NK-92 (cell line): ENCODE measurements around the gene EDN1.
"Not testable (repeated sequence)": the region's sequence is repeated elsewhere in the genome, so short reads cannot be mapped to it uniquely, and the experiment has no call there.

Experiments
- DNase-seq: peaks from one replicate; lab custom pipeline; 2025; ENCODE audit not compliant: unreplicated experiment; lab: John Stamatoyannopoulos, UW

Gene EDN1

DNA sequence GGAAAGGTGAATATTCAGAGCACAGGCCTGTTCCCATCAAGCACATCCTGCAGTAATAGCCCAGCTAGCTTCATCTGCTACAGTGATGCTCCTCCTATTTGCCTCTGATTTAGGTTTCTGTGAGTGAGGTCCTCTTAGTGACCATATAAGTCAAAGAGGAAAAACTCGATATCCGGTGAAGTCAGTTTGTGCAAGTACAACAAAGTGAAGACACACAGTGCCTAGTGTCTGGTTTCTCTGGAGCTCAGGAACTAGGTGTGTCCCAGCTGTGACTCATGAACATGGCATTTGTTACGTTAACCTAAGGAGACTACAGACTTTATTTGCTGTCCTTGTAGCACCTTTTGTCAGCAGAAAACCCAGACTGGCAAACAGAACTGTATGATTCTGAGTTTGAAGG lies 33.9 kb downstream of the EDN1 start:
- no peak for DNase-seq

DNA sequence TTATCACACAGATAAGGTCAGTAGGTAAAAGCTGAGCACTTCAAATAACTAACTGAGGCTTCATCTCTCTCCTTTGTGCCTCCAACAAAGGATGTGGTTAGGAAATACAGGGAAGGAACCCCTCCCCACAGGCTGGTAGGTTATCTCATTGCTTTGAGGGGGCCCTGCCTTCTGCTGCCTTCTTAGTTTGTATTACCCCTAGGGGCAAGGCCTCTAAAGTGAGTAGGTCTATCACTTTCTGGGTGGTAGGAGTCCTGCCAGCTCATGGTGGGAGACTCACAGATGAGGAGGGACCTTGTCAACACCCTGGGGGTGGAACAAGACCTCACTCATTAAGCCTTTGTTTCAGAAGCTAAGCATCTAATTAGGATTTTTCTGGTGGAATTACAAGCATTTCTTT lies 34.6 kb downstream of the EDN1 start:
- DNase-seq, result no peak

DNA sequence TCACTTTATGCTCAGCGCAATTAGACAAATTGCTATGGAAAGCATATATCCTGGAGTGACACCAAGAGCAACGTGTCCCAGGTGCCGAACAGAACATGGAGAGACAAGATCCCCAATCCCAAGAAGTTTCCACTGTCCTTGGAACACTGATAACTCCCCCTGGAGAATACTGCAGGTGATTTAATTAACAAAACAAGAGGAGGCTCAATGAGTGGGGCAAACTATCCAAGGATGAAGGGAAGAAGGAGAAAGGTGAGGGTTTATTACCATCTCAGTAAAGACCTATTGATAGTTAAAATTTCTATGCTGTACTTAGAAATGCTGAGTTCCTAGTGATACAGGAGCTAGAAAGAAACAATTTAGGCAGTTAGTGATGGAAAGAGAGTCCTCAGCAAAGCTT lies 35.7 kb downstream of the EDN1 start:
- DNase-seq, result no peak

DNA sequence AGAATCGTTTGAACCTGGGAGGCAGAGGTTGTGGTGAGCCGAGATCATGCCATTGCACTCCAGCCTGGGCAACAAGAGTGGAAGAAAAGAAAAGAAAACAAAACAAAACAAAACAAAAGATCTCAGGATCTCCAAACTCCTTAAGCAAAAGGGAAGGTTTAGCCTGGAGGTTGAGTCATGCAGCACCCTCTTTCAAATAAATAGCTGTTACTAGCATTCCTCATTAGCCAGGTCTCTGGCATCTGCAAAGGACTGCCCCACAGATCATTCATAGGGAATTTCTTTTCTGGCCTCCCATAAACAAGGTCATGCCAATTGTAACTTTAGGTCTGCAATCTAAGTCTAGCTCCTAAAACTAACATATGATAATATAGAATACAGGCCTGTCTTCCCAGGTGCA lies 37.2 kb downstream of the EDN1 start:
- no peak for DNase-seq

DNA sequence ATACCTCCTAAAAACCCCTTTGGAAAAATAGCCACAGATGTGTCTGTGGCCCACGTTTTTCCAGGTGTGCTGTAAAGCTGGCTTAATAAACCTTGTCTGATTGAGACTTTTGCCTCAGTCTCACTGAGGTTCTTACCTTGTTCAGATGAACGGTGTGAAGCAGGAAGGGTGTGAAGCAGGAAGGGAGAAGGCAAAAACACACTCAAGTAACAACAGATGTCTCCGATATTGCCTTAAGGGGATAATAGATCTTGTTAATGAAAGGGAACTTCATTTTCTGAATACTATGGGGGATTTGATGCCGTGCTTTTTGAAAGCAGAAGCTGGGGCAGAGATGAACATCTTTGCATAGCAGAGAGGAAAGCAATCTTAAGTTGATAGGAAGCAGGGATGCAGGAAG lies 37.8 kb downstream of the EDN1 start:
- DNase-seq, result no peak

DNA sequence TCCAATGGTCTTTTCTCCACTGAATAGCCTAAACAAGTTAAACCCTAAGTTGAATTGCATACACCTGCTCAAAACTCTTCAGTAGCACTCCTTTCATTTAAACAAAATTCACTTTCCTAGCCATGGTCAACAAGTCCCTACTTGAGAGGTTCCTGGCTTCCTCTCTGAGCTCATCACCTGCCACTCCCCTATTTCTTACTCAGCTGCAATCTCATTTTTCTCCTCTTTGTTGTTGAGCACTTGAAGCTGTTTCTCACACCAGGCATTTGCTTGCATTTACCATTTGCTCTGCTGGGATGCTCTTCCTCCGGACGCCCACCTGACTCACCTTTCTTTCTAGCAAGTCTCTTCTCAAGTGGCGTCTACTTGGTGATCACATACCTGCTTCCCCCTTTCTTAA lies 38.5 kb downstream of the EDN1 start:
- no peak for DNase-seq

DNA sequence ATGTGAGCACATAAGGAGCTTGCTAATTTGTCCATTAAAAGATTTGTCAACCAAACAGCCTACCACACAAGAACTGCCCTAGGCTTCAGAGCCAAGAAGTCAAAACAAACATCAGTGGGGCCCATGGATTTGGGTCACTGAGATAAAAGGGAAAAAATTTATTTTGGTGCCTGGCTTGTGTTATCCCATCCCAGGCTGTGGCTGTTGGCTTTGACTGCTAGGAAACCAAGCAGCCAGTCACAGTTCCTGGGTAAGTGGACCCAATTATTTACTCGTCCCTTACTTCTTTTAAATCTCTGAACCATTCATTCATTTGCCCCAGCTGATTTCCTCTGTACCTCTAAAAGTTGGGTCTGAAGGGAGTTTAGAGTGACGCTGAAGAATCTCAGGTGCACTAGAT lies 41.3 kb downstream of the EDN1 start:
- no peak for DNase-seq

DNA sequence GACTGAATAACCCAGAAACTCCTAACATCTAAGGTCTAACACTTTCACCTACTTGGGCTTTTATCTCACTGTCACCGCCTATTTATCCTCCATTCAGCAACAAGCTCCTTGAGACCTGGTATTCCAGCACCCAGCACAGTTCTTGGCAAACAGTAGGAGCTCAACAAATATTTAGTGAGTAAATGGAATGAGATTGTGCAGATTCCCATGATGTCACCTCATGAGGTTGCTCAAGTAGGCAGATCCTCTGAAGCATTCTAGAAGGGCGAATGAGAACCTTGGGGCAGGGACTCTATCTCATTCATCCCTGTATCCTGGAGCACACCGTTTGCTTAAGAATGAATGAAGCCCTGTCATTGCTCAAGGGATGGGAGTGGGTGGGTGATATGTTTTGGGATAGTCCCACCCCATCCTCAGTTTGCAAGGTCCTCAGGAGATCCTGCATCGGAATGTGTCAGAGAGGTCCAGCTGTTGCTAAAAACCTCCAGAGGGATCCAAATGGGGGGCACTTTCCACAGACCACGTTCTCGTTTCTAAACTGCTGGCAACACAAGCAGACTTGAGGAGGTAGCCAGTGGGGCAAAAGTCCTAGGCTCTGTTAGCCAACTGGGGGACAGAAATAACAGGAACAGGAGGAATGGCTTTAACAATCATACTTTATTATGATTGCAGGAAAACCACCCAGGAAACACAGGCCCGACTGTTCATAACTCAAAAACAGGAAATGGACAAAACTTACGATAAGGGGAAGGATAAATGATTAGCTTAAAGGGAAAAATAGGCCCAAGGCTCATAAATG lies 42.0 kb downstream of the EDN1 start:
- DNase-seq, result no peak

DNA sequence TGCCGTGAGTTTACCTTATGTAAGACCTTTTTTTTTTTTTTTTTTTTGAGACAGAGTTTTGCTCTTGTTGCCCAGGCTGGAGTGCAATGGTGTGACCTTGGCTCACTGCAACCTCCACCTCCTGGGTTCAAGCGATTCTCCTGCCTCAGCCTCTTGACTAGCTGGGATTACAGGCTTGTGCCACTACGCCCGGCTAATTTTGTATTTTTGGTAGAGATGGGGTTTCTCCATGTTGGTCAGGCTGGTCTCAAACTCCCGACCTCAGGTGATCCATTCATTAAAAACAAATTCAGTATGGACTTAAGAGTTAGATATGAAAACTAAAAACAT lies 42.6 kb downstream of the EDN1 start:
- not testable (repeated sequence) for DNase-seq

DNA sequence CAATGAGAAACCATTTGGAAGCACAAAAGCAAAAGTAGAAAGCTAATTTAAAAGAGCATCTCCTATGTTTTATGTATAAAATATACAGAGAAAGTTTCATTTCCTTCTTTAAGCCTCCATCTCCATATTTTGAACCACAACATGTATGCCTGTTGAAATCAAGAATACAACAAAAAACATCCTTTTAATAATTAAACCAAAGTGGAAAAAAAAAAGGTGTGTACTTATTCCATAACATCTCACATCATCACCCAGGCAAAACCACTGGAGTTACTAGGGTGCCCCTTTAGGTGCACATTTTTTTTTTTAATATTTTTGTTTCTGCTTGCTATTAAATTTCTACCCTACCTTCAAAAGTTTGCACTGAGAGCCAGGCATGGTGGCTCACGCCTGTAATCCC lies 43.0 kb downstream of the EDN1 start:
- no peak for DNase-seq

DNA sequence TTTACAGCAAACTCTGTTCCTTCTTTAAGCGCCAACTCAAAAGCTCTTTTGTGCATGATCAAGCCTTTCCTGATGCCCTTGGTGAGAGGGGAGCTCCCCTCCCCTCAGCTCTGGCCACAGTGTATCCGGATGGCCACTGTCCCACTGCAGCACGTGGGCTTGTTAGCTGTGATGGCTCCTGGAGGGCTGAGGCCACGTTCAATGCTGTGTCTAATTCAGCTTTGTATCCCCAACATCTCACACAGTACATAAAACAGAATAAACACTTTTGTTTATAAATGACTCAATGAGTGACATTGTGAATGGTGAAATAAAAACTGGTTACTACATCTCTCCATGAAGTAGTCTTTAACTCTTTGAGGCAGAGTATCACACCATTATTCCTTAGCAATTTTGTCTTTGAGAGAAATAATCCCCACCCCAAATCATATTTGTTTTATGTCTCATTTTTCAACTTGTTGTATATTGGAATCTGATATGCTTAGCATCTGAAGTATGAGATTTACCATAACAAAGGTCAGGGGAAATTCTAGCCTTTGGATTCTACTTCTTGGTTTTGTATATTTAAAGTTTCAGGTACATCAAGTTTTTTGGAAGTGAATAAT lies 44.5 kb downstream of the EDN1 start:
- DNase-seq, result no peak

DNA sequence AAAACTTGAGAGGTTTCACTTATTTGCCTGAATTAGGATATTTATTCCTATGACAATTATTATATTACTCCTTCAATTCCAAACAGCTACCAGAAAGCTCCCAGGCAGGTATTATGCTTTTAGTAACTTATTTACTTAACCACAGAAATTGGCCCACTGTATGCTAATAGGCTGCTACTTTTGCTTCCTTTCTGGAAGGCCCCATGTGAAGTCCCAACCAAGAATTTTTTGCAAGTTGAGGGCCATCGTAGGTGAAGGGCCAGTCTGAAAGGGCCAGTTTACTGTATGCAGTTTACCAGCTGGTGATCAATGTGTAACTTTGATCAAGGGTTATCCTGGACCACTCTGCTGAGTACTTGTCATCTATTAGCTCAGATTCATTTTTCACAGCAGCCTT lies 45.0 kb downstream of the EDN1 start:
- DNase-seq, result no peak

DNA sequence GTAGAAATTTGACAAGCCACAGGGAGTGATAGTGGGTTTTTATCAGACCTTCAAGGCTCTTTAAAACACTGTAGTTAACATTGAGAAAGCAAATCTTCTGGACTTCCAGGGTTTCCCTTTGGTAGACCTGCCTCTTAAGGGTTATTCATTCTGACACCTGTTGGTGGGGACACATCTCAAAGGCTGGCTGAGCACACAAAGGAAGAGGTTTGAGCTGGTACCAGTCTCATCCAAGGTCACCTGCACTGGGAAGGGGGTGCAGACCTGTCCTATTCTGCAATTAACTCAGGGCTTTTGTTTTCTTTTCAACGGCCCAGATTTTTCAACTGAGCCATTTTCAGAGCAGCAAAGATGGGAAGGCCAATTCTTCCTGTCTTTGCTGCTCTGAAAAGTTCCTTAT lies 45.6 kb downstream of the EDN1 start:
- no peak for DNase-seq

DNA sequence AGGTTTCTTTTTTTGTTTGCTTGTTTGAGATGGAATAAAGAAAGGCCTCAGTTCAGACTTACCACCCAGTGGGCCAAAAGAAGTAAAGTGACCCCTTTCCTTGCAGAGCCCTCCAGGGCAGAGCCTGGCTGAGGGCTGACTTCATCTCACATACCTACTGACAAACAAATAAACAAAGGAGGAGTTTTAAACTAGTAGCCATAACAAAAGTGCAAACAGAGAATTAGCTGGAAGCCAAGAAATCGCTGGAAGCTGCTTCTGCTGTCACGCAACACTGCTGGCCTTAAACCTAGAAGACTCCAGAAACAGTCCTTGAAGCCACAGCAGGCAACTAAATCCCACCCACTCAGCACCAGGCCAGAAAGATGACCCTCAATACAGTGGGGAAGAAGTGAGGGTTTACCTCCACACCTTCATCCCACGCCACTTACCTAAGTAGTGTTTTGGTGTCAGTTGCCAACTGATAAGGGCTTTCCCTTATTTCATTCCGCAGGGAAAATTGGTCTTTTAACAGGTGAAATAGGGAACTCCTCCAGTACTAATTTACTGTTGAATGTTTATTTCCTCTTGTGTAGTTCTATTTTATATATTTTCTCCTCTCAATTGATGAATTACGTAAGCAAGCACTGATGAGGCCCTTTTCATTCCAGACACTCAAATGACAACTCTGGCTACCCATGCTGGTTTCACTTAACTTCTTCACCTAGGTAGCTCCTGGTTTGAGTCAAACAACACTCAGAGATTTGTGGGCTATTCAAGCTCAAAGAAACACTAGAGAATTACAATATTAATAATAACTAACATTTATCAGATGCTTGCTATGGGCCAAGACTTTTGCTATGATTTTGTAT lies 46.2 kb downstream of the EDN1 start:
- no peak for DNase-seq

DNA sequence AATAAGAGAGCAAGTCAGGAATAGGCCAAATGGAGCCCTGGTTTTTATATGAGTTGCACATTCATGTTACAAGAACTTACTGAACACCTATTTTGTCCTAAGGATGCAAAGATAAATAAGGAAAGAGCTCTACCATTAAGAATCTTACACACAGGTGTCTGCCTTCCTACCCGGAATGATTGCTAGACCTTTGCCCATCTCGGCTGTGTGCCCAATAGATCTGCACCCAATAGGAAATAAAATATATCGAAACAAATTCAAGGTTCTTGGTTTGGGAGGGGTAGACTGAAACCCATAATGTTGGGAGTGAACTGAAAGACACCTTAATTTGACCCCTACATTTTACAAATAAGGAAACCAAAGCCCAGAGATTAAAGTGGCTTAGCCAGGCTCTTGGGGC lies 48.9 kb downstream of the EDN1 start:
- DNase-seq, result no peak

DNA sequence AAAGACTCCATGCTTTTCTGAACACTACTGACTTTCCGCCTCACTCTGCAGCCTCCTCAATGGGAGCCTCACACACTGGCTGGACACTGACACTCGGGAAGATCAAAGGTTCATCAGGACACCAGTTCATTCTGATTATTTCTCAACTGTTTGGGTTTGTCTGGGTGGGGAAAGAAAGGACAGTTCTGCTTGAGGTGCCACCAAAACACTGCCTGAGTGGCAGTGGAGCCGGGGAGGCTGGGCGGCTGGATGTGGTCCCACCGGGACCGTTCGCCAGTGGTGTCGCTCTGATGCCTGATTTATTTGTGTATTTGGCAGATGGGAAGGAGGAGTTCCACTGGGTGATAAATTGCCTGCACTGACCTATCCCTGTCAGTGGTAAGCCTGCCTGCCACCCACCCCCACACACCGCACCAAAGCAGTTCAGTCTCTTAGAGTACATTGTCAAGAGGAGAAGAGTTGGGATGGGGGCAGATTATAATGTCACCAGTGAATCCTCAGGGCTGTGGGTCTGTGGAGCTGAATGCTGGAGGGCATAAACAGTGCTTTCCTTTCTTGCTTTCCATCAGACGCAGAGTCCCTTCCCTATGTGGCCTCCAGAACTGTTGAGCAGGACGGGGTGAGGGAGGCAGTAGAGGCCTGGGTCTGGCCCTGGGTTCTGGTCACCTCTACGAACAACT lies 49.8 kb downstream of the EDN1 start:
- no peak for DNase-seq

DNA sequence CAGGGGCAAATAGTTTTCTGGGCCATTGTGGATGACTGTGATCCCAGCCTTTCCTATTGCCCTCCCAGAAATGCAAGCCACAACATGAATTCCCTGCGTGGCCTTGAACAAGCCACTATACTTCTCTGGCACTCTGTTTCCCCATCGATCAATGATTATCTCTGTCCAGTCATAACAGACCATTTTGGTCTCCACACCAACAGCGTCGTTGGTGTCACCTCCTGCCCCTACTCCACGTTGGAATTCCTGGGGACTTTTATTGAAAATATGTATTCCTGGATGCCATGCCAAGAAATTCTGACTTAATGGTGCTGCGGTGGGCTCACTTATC lies 50.3 kb downstream of the EDN1 start:
- no peak for DNase-seq

DNA sequence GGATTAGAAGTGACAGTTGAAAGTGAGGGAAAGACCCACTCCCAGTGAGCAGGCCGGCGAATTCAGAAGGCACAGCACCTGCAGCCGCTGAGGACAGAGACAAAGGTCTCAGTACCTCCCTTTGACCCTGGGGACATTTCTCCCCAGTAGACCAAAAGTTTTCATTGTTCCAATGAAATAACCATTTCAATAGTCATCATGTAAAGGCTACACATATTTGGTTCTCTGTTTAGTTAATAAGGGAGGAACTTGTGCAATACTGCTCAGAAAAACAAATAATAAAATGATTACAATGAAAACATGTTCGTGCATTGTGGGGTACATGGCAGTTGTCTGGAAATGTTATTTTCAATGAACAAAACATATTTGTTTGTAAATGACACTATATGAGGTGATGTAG lies 52.5 kb downstream of the EDN1 start:
- no peak for DNase-seq

DNA sequence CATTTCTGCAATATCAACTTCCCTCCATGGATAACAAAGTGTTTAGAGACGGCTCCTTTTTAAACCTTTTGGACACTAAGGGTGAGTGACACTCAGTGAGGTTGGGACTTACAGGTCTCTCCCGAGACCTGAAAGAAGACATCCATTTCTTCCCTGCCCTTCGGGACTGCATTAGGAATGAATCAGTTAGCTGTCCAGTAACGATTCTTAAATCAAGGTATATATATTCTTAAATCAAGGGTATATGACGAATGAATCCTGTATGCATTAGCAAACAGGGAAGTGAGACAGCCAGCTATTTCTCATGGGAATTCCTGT lies 52.9 kb downstream of the EDN1 start:
- DNase-seq, result no peak

DNA sequence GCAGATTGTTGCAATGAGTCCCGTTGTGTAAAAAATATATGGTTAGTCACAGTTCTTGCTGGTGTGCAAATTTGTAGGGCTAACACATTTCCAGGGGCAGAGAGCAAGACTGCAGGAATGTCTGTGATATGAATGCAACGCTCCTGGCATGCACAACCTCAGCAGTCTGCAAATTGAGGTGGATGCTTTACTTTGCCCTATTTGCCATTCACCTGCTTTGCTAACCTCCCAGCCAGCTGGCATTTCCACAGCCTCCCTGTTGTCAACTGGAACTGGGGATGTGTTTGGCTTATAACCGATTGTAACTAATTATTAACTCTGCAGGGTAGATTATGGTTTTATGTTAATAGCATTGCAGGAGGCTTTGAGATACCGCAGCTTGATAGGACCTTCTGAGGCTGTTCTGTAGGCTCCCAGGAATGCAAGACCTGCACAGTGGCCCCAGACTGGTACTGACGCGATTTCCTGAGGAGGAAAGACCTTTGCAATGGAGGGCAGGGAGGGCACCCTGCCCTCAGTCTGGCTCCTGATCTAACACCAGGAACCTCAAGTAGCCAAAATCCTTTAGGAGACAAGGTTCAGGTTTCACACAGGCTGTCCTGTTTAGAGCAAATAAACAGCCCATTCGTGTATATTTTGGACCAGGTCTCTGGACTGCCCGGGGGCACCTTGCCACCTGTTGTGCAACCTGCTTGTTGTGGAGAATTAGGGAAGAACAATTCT lies 53.4 kb downstream of the EDN1 start:
- DNase-seq, result no peak

DNA sequence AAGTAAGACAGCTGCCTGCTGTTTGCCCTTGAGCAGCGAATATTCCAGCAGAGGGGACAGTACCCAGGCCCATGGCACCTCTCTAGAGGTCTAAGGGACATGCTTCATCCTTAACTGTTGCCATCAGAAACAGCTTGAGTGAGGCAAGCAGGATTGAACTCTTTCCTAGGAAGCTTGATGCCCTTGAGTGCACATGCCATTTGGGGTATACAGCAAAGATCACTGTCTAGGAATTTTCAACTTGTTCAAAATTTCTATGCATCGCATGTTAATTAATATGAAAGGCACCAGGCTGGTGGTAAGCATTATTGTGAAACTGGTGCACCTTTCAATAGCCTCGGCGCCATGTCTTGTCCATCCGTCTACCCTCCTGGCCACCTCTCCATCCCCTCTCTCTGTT lies 54.1 kb downstream of the EDN1 start:
- no peak for DNase-seq
